ENCODE results near the gene TGFBI.
"Not testable (repeated sequence)": the region's sequence is repeated elsewhere in the genome, so short reads cannot be mapped to it uniquely, and the experiment has no call there.

Gene TGFBI

GRCh38 chr5:136045026-136045425 lies 16.2 kb downstream of the TGFBI start:
- DNase-seq (ENCODE audit: low read depth in 2 of 2) = not testable (repeated sequence)

GRCh38 chr5:136046246-136046645 lies 17.5 kb downstream of the TGFBI start:
- DNase-seq (ENCODE audit: low read depth in 2 of 2) = no peak

- DNase-seq (ENCODE audit: low read depth in 2 of 2) = no peak
Observed at GRCh38 chr5:136047858-136048257, 19.1 kb downstream of the TGFBI start.

GRCh38 chr5:136048966-136049365 lies 20.2 kb downstream of the TGFBI start:
- DNase-seq (ENCODE audit: low read depth in 2 of 2) = no peak

- no peak for DNase-seq (ENCODE audit: low read depth in 2 of 2)
Observed at GRCh38 chr5:136051486-136052220, 22.9 kb downstream of the TGFBI start.

GRCh38 chr5:136052692-136053335 lies 24.0 kb downstream of the TGFBI start:
- no peak for DNase-seq (ENCODE audit: low read depth in 2 of 2)

- no peak for DNase-seq (ENCODE audit: low read depth in 2 of 2)
Observed at GRCh38 chr5:136053336-136054141, 24.8 kb downstream of the TGFBI start.

GRCh38 chr5:136054142-136055019 lies 25.6 kb downstream of the TGFBI start:
- no peak for DNase-seq (ENCODE audit: low read depth in 2 of 2)

GRCh38 chr5:136055612-136056309 lies 27.0 kb downstream of the TGFBI start:
- DNase-seq (ENCODE audit: low read depth in 2 of 2) = no peak

GRCh38 chr5:136056336-136056735 lies 27.5 kb downstream of the TGFBI start:
- DNase-seq (ENCODE audit: low read depth in 2 of 2) = no peak

GRCh38 chr5:136056771-136057335 lies 28.1 kb downstream of the TGFBI start:
- DNase-seq (ENCODE audit: low read depth in 2 of 2) = no peak

GRCh38 chr5:136057401-136058038 lies 28.7 kb downstream of the TGFBI start:
- DNase-seq (ENCODE audit: low read depth in 2 of 2) = no peak

GRCh38 chr5:136058039-136058971 lies 29.5 kb downstream of the TGFBI start:
- no peak for DNase-seq (ENCODE audit: low read depth in 2 of 2)

GRCh38 chr5:136058972-136059354 lies 30.2 kb downstream of the TGFBI start:
- DNase-seq (ENCODE audit: low read depth in 2 of 2) = no peak

GRCh38 chr5:136060963-136061362 lies 32.2 kb downstream of the TGFBI start:
- DNase-seq (ENCODE audit: low read depth in 2 of 2) = no peak

- DNase-seq (ENCODE audit: low read depth in 2 of 2) = no peak
Observed at GRCh38 chr5:136061630-136062365, 33.0 kb downstream of the TGFBI start.

GRCh38 chr5:136062366-136063274 lies 33.8 kb downstream of the TGFBI start:
- no peak for DNase-seq (ENCODE audit: low read depth in 2 of 2)

All from activated CD4-positive, alpha-beta T cell treated with anti-CD3 and anti-CD28 coated beads for 24 hours (primary cell).